Transverse colon (tissue), 4 donors: ENCODE data around the gene PPID. TPM values are rescaled to one million over a fixed set of nuclear protein-coding genes. Genes with fewer than 3 reads are reported as not detected.
A peak's percentile ranks its signal among the peaks of the same experiment; 100 is the strongest.

Source experiments
- DNase-seq: peaks from one replicate; pipeline ENCODE4 v3.0.0-alpha.2; 2019
- H3K27ac ChIP-seq, 4 donors: fragments of 200-600 bp; sonication (generic); 2 replicates each; pipeline ENCODE4 v1.5.1; 2016 to 2018; ENCODE audit warnings: inconsistent platforms in 4 of 4
- H3K27me3 ChIP-seq: fragments of 200-600 bp; sonication (generic); 2 replicates; pipeline ENCODE4 v1.5.1; 2017; ENCODE audit warnings: inconsistent platforms
- H3K36me3 ChIP-seq, 4 donors: fragments of 200-600 bp; sonication (generic); 2 replicates each; pipeline ENCODE4 v1.5.1; 2017 to 2019; ENCODE audit warnings: inconsistent platforms in 4 of 4
- H3K4me1 ChIP-seq, 4 donors: fragments of 200-600 bp; sonication (generic); 2 replicates each; pipeline ENCODE4 v1.5.1; 2017 to 2020; ENCODE audit warnings: inconsistent platforms in 4 of 4
- H3K4me3 ChIP-seq, 4 donors: fragments of 200-600 bp; sonication (generic); 1 replicate in 1 of 4; 2 replicates in 3 of 4; pipeline versions ENCODE4 v1.5.1 to v1.6.1; 2017 to 2019; ENCODE audit warnings: inconsistent platforms in 4 of 4
- H3K9me3 ChIP-seq, 2 donors: fragments of 200-600 bp; sonication (generic); 2 replicates each; pipeline ENCODE4 v1.5.1; 2017 to 2019; ENCODE audit warnings: inconsistent platforms in 2 of 2
- EP300 ChIP-seq: sonication (generic); formaldehyde crosslinking; IDR thresholded peaks from one replicate; pipeline ENCODE4 v1.6.1; 2017; ENCODE audit warnings: antibody characterized with exemption, low read depth
- POLR2A ChIP-seq: fragments of 450-650 bp; IDR thresholded peaks from one replicate; pipeline ENCODE4 v1.6.1; 2016; ENCODE audit warnings: antibody characterized with exemption, mild to moderate bottlenecking, moderate library complexity
- POLR2AphosphoS5 ChIP-seq, 3 donors: sonication (generic); formaldehyde crosslinking; IDR thresholded peaks; one replicate each; pipeline ENCODE4 v1.6.1; 2016; ENCODE audit warnings: antibody characterized with exemption in 3 of 3
- WGBS, 2 donors: methylation state at CpG; one replicate each; pipeline ENCODE4 v1.1.5; 2018; ENCODE audit warnings: low coverage in 1 of 2; 5-methylcytosine and 5-hydroxymethylcytosine counted together
- in situ Hi-C, 4 donors: fragments of 200-750 bp; cut with MboI; loops; one replicate each; pipeline versions ENCODE4 v1.15.0 to v1.15.1; 2017; ENCODE audit warnings: low sequenced_read_pairs in 3 of 4, low pct_ligation_motif_present in 1 of 4, low pct_unique_long_range_greater_than_20kb in 1 of 4
- intact Hi-C: fragments of 100-400 bp; cut with DNase I; formaldehyde crosslinking; loops from one replicate; pipeline ENCODE4 v1.15.1; 2023; ENCODE audit warnings: low total_unique reads
- total RNA-seq, 4 donors: library from RNA; depleted of rRNA; stranded (reverse); fragments of >200 nt; gene quantifications; one replicate each; pipeline ENCODE4 v1.1.0, GENCODE V29; 2016
- TF ChIP-seq, protein P1 (sequence below), 5 experiments: fragments of 200-600 bp in 3 of 5; fragments of 450-650 bp in 2 of 5; sonication (generic) in 3 of 5; IDR thresholded peaks; 1 replicate in 2 of 5; 2 replicates in 3 of 5; pipeline ENCODE4 v1.5.1; 2016 to 2017; ENCODE audit warnings: antibody characterized with exemption in 5 of 5, inconsistent platforms in 3 of 5, mild to moderate bottlenecking in 2 of 5, moderate library complexity in 1 of 5

Gene PPID
- total RNA-seq, 4 donors from 2014 or later: 7.9 to 21.8 (median 12.8) TPM

DNA sequence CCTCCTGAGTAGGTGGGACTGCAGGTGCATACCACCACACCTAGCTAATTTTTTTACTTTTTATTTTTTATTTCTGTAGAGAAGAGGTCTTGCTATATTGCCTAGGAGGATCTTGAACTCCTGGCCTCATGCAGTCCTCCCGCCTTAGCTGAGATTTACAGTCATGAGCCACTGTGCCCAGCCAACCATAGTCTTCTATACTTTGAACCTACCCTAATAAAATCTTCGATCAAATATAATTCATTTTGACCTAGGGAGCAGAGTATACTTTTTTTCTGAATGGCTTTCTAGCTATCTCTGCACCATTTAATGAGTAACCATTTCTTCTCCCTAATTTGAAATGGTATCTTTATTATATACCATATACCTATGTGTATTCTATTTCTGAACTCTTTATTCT is 44.4 kb downstream of the PPID start:
- no peak for DNase-seq
- no peak overlapping the region for H3K4me3 ChIP-seq
- no peaks in the 10 kb centered on the region for H3K9me3 ChIP-seq
- in situ Hi-C loops: no loop called here
- H3K36me3 ChIP-seq: no peaks in the 10 kb centered on the region
- TF ChIP-seq POLR2A (no peak), POLR2AphosphoS5 (IDR thresholded peaks at IDR 0.05) (no peak), EP300 (no peak)
- TF ChIP-seq, protein P1, sequence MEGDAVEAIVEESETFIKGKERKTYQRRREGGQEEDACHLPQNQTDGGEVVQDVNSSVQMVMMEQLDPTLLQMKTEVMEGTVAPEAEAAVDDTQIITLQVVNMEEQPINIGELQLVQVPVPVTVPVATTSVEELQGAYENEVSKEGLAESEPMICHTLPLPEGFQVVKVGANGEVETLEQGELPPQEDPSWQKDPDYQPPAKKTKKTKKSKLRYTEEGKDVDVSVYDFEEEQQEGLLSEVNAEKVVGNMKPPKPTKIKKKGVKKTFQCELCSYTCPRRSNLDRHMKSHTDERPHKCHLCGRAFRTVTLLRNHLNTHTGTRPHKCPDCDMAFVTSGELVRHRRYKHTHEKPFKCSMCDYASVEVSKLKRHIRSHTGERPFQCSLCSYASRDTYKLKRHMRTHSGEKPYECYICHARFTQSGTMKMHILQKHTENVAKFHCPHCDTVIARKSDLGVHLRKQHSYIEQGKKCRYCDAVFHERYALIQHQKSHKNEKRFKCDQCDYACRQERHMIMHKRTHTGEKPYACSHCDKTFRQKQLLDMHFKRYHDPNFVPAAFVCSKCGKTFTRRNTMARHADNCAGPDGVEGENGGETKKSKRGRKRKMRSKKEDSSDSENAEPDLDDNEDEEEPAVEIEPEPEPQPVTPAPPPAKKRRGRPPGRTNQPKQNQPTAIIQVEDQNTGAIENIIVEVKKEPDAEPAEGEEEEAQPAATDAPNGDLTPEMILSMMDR (IDR thresholded peaks at IDR 0.05): no peak
- intact Hi-C loops: no loop called here
- H3K27me3 ChIP-seq: no peaks in the 10 kb centered on the region
- H3K27ac ChIP-seq: no peak overlapping the region
- H3K4me1 ChIP-seq: peaks cover 0 to 10% (median 0%) of the 10 kb centered on the region in 4 donors
- 45 to 69% methylated on average over 2 of the region's 2 CpGs for WGBS, 2 donors

GRCh38 chr4:158676076-158676475 is 47.1 kb downstream of the PPID start:
- Histone ChIP-seq H3K9me3 (no peaks in the 10 kb centered on the region), H3K4me3 (no peak overlapping the region), H3K27ac (no peak overlapping the region), H3K27me3 (no peaks in the 10 kb centered on the region), H3K36me3 (no peaks in the 10 kb centered on the region), H3K4me1 (peaks cover 0 to 21% (median 7%) of the 10 kb centered on the region in 4 donors)
- no peak for DNase-seq
- in situ Hi-C loops (no loop called here), intact Hi-C loops (no loop called here)
- WGBS, 2 donors: 86 to 90% methylated on average over 5 of the region's 5 CpGs
- TF ChIP-seq POLR2A: no peak
- TF ChIP-seq POLR2AphosphoS5 (IDR thresholded peaks at IDR 0.05): no peak
- no peak for TF ChIP-seq EP300
- TF ChIP-seq, protein P1 (IDR thresholded peaks at IDR 0.05): no peak

DNA sequence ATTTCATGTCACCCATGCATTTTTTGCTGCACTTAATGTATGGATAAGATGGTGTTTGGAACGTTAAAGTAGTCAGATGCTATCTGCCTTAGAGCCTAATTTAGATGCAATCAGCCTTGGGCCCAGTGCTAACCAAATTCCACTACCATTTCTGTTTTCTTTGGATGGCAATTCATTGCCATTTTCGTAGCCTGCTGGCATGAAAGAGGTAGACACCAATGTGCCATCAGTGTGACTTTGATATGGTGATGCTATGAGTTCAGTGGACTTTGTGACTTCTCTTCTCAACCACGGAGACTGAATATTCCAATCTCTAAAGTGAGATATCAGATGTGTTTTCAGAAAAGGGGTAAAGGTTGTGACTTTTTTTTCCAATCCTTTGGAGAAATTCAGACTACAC is 49.6 kb downstream of the PPID start:
- H3K4me3 ChIP-seq: no peak overlapping the region
- no peak for DNase-seq
- intact Hi-C loops: no loop called here
- in situ Hi-C loops: no loop called here
- no peaks in the 10 kb centered on the region for H3K27me3 ChIP-seq
- no peaks in the 10 kb centered on the region for H3K36me3 ChIP-seq
- no peak overlapping the region for H3K27ac ChIP-seq
- H3K4me1 ChIP-seq: peaks cover 3 to 26% (median 17%) of the 10 kb centered on the region in 4 donors
- H3K9me3 ChIP-seq: no peaks in the 10 kb centered on the region
- 70 to 83% methylated on average over 2 to 3 of the region's 3 CpGs for whole genome bisulfite sequencing, 2 donors
- TF ChIP-seq POLR2AphosphoS5 (IDR thresholded peaks at IDR 0.05): no peak
- TF ChIP-seq, protein P1 (IDR thresholded peaks at IDR 0.05): no peak
- no peak for TF ChIP-seq POLR2A
- no peak for TF ChIP-seq EP300

DNA sequence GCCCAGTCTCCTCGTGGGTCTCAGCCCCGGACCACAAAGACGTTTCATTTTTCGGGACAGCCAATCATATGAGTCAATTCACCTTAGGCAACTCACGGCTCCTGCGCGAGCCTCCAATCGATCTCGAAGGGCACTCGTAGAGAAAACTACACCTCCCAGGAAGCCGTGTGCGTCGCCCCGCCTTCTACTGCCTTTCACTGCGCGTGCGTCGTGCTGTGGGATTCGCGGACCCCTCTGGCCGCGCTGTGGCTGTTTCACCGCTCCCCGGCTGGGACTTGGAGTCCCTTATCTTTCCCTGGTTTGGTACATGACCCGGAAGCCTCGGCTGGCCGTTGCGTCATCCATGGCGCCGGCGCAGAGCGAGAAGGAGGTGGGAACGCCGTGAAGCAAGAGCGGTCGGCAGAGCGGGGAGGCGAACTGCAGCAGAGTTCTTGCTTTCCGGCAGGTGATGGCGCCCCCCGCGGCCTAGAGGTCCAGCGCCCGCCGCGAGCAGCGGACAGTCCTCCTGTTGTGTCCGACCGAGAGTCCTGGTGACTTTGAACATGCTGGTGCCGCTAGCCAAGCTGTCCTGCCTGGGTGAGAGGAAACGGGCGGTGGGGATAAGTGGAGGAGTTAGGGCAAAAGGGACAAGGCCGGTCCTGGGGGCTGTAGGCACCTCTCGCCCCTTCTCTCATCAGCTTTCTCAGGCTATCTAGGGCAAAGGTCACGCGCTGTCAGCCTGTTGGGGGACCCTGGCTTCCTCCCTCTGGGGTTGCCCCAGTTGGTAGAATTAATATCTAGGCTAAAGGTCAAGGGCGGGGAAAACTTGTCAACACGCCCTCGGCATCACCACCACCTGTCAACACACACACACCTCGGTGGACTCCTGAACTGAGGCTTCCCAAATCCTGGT is 51.0 kb downstream of the PPID start, which contains the start of gene ETFDH:
Gene ETFDH (plus strand): TSS at position 382 of the 892 bp plus-strand sequence. CDS start 161 bp downstream, at position 543.
- H3K27me3 ChIP-seq: no peaks in the 10 kb centered on the region
- peak; percentile 99 for DNase-seq
- intact Hi-C loops: no loop called here
- H3K4me3 ChIP-seq: peak within 1 kb of the TSS; percentile 69 to 82 (median 82)
- peaks cover 3 to 24% (median 17%) of the 10 kb centered on the region in 4 donors for H3K4me1 ChIP-seq
- H3K9me3 ChIP-seq: no peaks in the 10 kb centered on the region
- TF ChIP-seq POLR2A (peak; percentile 90), POLR2AphosphoS5 (IDR thresholded peaks at IDR 0.05) (peak; percentile 89 to 94 (median 90)), EP300 (peak; percentile 40)
- TF ChIP-seq, protein P1 (IDR thresholded peaks at IDR 0.05): peak; percentile 51 to 80 (median 62)
- in situ Hi-C loops: no loop called here
- H3K36me3 ChIP-seq: no peaks in the 10 kb centered on the region
- peak within 1 kb of the TSS; percentile 97 for H3K27ac ChIP-seq
- WGBS, 2 donors: 0% methylated on average over 10 to 58 of the region's 60 CpGs
